IMR-90 (cell line): ENCODE measurements around the gene CYTH1. TPM values are rescaled to one million over a fixed set of nuclear protein-coding genes. Genes with fewer than 3 reads are reported as not detected.

Experiments
- ATAC-seq: fragments of 200-7000 bp; cut with Tn5 transposase; 2 replicates; pipeline ENCODE4 v1.9.1; 2020; ENCODE audit warnings: low read depth, mild to moderate bottlenecking, moderate library complexity
- BruUV-seq: library from RNA; stranded (reverse); fragments of 400-500 nt; replicated peaks from 2 replicates; lab custom pipeline; 2021; lab: Mats Ljungman, UMichigan
- CTCF ChIA-PET: fragments of 300-600 bp; formaldehyde crosslinking; extraction: SDS; loops from one replicate; lab custom pipeline; 2021; ENCODE audit warnings: antibody characterized with exemption; lab: Yijun Ruan, JAX
- POLR2A ChIA-PET: fragments of 300-600 bp; sonication (Branson Sonifier 250); formaldehyde crosslinking; loops from one replicate; lab custom pipeline; 2022; ENCODE audit warnings: antibody characterized with exemption; ENCODE audit not compliant: unreplicated experiment; lab: Charles Lee
- DNase-seq: peaks from one replicate; pipeline ENCODE4 v3.0.0; 2013
- H2AFZ ChIP-seq: replicated peaks from 2 replicates; pipeline ENCODE3; 2013; ENCODE audit warnings: low read length, mild to moderate bottlenecking; ENCODE audit not compliant: poor library complexity
- H2AK5ac ChIP-seq: 2 replicates; pipeline ENCODE4 v1.6.1; 2013; ENCODE audit warnings: low read depth, low read length, inconsistent platforms
- H2AK9ac ChIP-seq: replicated peaks from 2 replicates; pipeline ENCODE3; 2013; ENCODE audit warnings: mild to moderate bottlenecking, low read depth, low read length, moderate library complexity; ENCODE audit not compliant: poor library complexity
- H2BK120ac ChIP-seq: 2 replicates; pipeline ENCODE4 v1.6.1; 2013; ENCODE audit warnings: low read depth, low read length, inconsistent platforms
- H2BK15ac ChIP-seq: 3 replicates; pipeline ENCODE4 v1.6.1; 2013; ENCODE audit warnings: low read depth, low read length, inconsistent platforms
- H2BK20ac ChIP-seq: 2 replicates; pipeline ENCODE4 v1.6.1; 2013; ENCODE audit warnings: low read depth, mild to moderate bottlenecking, inconsistent platforms, low read length, moderate library complexity
- H2BK5ac ChIP-seq: 2 replicates; pipeline ENCODE4 v1.6.1; 2013; ENCODE audit warnings: mild to moderate bottlenecking, low read depth, low read length, inconsistent platforms; ENCODE audit not compliant: poor library complexity, severe bottlenecking
- H3K14ac ChIP-seq: replicated peaks from 2 replicates; pipeline ENCODE4 v1.6.1; 2013; ENCODE audit warnings: low read depth, low read length, inconsistent platforms
- H3K18ac ChIP-seq: 2 replicates; pipeline ENCODE4 v1.6.1; 2013; ENCODE audit warnings: low read depth, low read length, control low read depth
- H3K23ac ChIP-seq: 2 replicates; pipeline ENCODE4 v1.6.1; 2013; ENCODE audit warnings: low read depth, low read length, inconsistent platforms
- H3K27ac ChIP-seq: 2 replicates; pipeline ENCODE4 v1.5.1; 2013; ENCODE audit warnings: mild to moderate bottlenecking, control low read depth, low read length; ENCODE audit not compliant: insufficient read depth
- H3K27me3 ChIP-seq: 2 replicates; pipeline ENCODE4 v1.6.1; 2013; ENCODE audit warnings: low read length; ENCODE audit not compliant: control insufficient read depth, insufficient read depth
- H3K36me3 ChIP-seq: 2 replicates; pipeline ENCODE4 v1.6.1; 2013; ENCODE audit warnings: low read length, mixed read lengths; ENCODE audit not compliant: control insufficient read depth, insufficient read depth
- H3K4ac ChIP-seq: 2 replicates; pipeline ENCODE4 v1.6.1; 2013; ENCODE audit warnings: low read depth, low read length, inconsistent platforms
- H3K4me1 ChIP-seq: 2 replicates; pipeline ENCODE4 v1.6.1; 2013; ENCODE audit warnings: low read length, mixed read lengths; ENCODE audit not compliant: control insufficient read depth, insufficient read depth
- H3K4me2 ChIP-seq: 2 replicates; pipeline ENCODE4 v1.6.1; 2013; ENCODE audit warnings: low read depth, mild to moderate bottlenecking, control low read depth, low read length, moderate library complexity
- H3K4me3 ChIP-seq: 2 replicates; pipeline ENCODE4 v1.5.1; 2013; ENCODE audit warnings: low read depth, mild to moderate bottlenecking, control low read depth, low read length, moderate library complexity; ENCODE audit not compliant: insufficient read depth
- H3K56ac ChIP-seq: 2 replicates; pipeline ENCODE4 v1.6.1; 2013; ENCODE audit warnings: low read length, inconsistent platforms; ENCODE audit not compliant: insufficient read depth; ENCODE audit errors: extremely low read depth
- H3K79me1 ChIP-seq, 2 experiments: 2 replicates each; pipeline ENCODE4 v1.6.1; 2013; ENCODE audit warnings: low read length in 2 of 2, inconsistent platforms in 1 of 2, low read depth in 1 of 2
- H3K9ac ChIP-seq: 2 replicates; pipeline ENCODE4 v1.6.1; 2013; ENCODE audit warnings: low read depth, low read length, control low read depth
- H3K9me1 ChIP-seq: 2 replicates; pipeline ENCODE4 v1.6.1; 2013; ENCODE audit warnings: low read length, inconsistent platforms; ENCODE audit not compliant: insufficient read depth
- H3K9me3 ChIP-seq: 2 replicates; pipeline ENCODE4 v1.6.1; 2013; ENCODE audit warnings: low read length; ENCODE audit not compliant: control insufficient read depth, insufficient read depth
- H4K20me1 ChIP-seq: 2 replicates; pipeline ENCODE4 v1.6.1; 2013; ENCODE audit warnings: low read length, inconsistent platforms; ENCODE audit not compliant: insufficient read depth
- H4K5ac ChIP-seq: 2 replicates; pipeline ENCODE4 v1.6.1; 2013; ENCODE audit warnings: mild to moderate bottlenecking, low read depth, low read length, control low read depth
- H4K8ac ChIP-seq, 2 experiments: 2 replicates each; pipeline ENCODE4 v1.6.1; 2013; ENCODE audit warnings: low read depth in 2 of 2, low read length in 2 of 2, control low read depth in 1 of 2, inconsistent platforms in 1 of 2
- H4K91ac ChIP-seq: 2 replicates; pipeline ENCODE4 v1.6.1; 2013; ENCODE audit warnings: low read depth, low read length, inconsistent platforms; ENCODE audit not compliant: insufficient read depth
- BHLHE40 ChIP-seq: fragments of 150-350 bp; IDR thresholded peaks from 2 replicates; pipeline ENCODE4 v1.6.1; 2016; ENCODE audit warnings: mild to moderate bottlenecking, low read depth, low read length
- CEBPB ChIP-seq: IDR thresholded peaks from 2 replicates; pipeline ENCODE4 v1.6.1; 2012; ENCODE audit warnings: low read depth, low read length, improper control_type of control experiment
- CHD1 ChIP-seq: IDR thresholded peaks from 2 replicates; pipeline ENCODE4 v1.6.1; 2012; ENCODE audit warnings: low read depth, low read length, improper control_type of control experiment
- FOS ChIP-seq: fragments of 150-350 bp; IDR thresholded peaks from 2 replicates; pipeline ENCODE4 v1.6.1; 2016; ENCODE audit warnings: low read depth, low read length
- MAFK ChIP-seq: IDR thresholded peaks from 2 replicates; pipeline ENCODE4 v1.6.1; 2012; ENCODE audit warnings: low read depth, low read length, improper control_type of control experiment
- MXI1 ChIP-seq: IDR thresholded peaks from 2 replicates; pipeline ENCODE4 v1.6.1; 2012; ENCODE audit warnings: low read depth, mild to moderate bottlenecking, low read length, moderate library complexity, borderline replicate concordance
- NFE2L2 ChIP-seq: fragments of 150-350 bp; IDR thresholded peaks from 2 replicates; pipeline ENCODE4 v1.6.1; 2016; ENCODE audit warnings: low read depth, mild to moderate bottlenecking, low read length
- POLR2A ChIP-seq: IDR thresholded peaks from 2 replicates; pipeline ENCODE4 v1.6.1; 2012; ENCODE audit warnings: mild to moderate bottlenecking, low read depth, low read length
- RAD21 ChIP-seq: IDR thresholded peaks from 2 replicates; pipeline ENCODE4 v1.6.1; 2012; ENCODE audit warnings: low read length, improper control_type of control experiment
- RCOR1 ChIP-seq: IDR thresholded peaks from 2 replicates; pipeline ENCODE4 v1.6.1; 2012; ENCODE audit warnings: mild to moderate bottlenecking, low read length, improper control_type of control experiment; ENCODE audit not compliant: insufficient replicate concordance
- RFX5 ChIP-seq: IDR thresholded peaks from 2 replicates; pipeline ENCODE4 v1.8.0; 2012; ENCODE audit warnings: low read depth, mild to moderate bottlenecking, low read length, moderate library complexity
- SMC3 ChIP-seq: fragments of 150-350 bp; IDR thresholded peaks from 2 replicates; pipeline ENCODE4 v1.6.1; 2016; ENCODE audit warnings: low read depth, mild to moderate bottlenecking, antibody characterized with exemption, low read length, moderate library complexity
- USF2 ChIP-seq: fragments of 150-350 bp; IDR thresholded peaks from 2 replicates; pipeline ENCODE4 v1.6.1; 2017; ENCODE audit warnings: mild to moderate bottlenecking, antibody characterized with exemption, low read length, low read depth
- WGBS, 2 experiments: methylation state at CpG; one replicate each; pipeline versions ENCODE4 v1.1.5 to v1.1.7; 2013; ENCODE audit warnings: missing lambda C conversion rate in 2 of 2; ENCODE audit not compliant: insufficient read length in 1 of 2; ENCODE audit errors: extremely low coverage in 2 of 2; 5-methylcytosine and 5-hydroxymethylcytosine counted together
- dilution Hi-C: fragments of 300-500 bp; cut with HindIII; formaldehyde crosslinking; loops from one replicate; pipeline ENCODE4 v1.14.3; 2018; ENCODE audit warnings: low sequenced_read_pairs; ENCODE audit not compliant: unreplicated experiment
- in situ Hi-C: fragments of 300-500 bp; cut with MboI; formaldehyde crosslinking; loops from 3 replicates; pipeline ENCODE4 v1.14.3; 2019; ENCODE audit warnings: low sequenced_read_pairs, inconsistent platforms, mixed read lengths
- intact Hi-C: fragments of 100-400 bp; cut with micrococcal nuclease; formaldehyde crosslinking; loops from 2 replicates; pipeline ENCODE4 v1.10.0; 2022
- polyA plus RNA-seq, 3 experiments: library from polyadenylated mRNA; depleted of rRNA; stranded (reverse); fragments of >200 nt; gene quantifications; 2 replicates each; pipeline ENCODE4 v1.2.3, GENCODE V29; 2012; ENCODE audit warnings: low replicate concordance in 1 of 3
- total RNA-seq: library from RNA; depleted of rRNA; stranded (reverse); fragments of >200 nt; gene quantifications from 2 replicates; pipeline ENCODE4 v1.2.3, GENCODE V29; 2012

CYTH1 gene
- total and polyA plus RNA-seq, 2 of the 4 experiments (the other 2 are of a cell fraction), result 7.9 to 12.4 TPM

GRCh38 chr17:78789149-78789662 is 7.1 kb upstream of the CYTH1 start:
- peaks cover 33% of the 10 kb centered on the region for H3K9me1 ChIP-seq
- no peaks in the 10 kb centered on the region for H3K9me3 ChIP-seq
- peaks cover 3% of the 10 kb centered on the region; the same call in 1 of the 2 replicates for H4K20me1 ChIP-seq
- H4K8ac ChIP-seq, result no peak overlapping the region; a peak in 1 of 4 replicates
- in situ Hi-C loops, result no loop called here
- no peak for TF ChIP-seq RCOR1
- no peak for TF ChIP-seq CHD1
- no peak for TF ChIP-seq RFX5
- no peak for TF ChIP-seq MAFK
- no peak for TF ChIP-seq POLR2A
- TF ChIP-seq NFE2L2, result no peak
- TF ChIP-seq SMC3, result no peak
- no peak for TF ChIP-seq MXI1
- no peak for TF ChIP-seq USF2
- TF ChIP-seq BHLHE40, result no peak
- no peak for TF ChIP-seq FOS
- TF ChIP-seq CEBPB, result no peak
- TF ChIP-seq RAD21, result no peak
- H3K4ac ChIP-seq, result peak overlapping the region; percentile 42; the same call in 1 of the 2 replicates
- ChIA-PET POLR2A (no interaction called here), CTCF (interaction anchor here (1.0 kb wide), 1 partner anchor 10 kb away, joined by 3 read pairs; no protein-coding TSS in a partner anchor)
- no peak overlapping the region for H3K4me3 ChIP-seq
- peak overlapping the region; percentile 44; the same call in 1 of the 2 replicates for H2AK5ac ChIP-seq
- peaks cover 0 to 34% of the 10 kb centered on the region in 2 experiments; a peak in 2 of 4 replicates for H3K79me1 ChIP-seq
- H3K27ac ChIP-seq, result peak overlapping the region; percentile 74; the same call in 1 of the 2 replicates
- peak overlapping the region; percentile 29; the same call in 1 of the 2 replicates for H3K23ac ChIP-seq
- H2BK5ac ChIP-seq, result peak overlapping the region; percentile 30
- H3K14ac ChIP-seq, result peak overlapping the region; percentile 69
- no TSS peak for BruUV-seq
- dilution Hi-C loops, result no loop called here
- H3K36me3 ChIP-seq, result peaks cover 6% of the 10 kb centered on the region
- no peak overlapping the region for H4K91ac ChIP-seq
- peak overlapping the region; percentile 46; the same call in 1 of the 2 replicates for H3K18ac ChIP-seq
- peak overlapping the region; percentile 84 for H3K4me2 ChIP-seq
- no peak overlapping the region for H3K56ac ChIP-seq
- WGBS, 2 experiments, result 60% methylated on average over 1 of the region's 5 CpGs; no CpG with 5 or more reads in 1 of the 2 experiments
- H2BK120ac ChIP-seq, result peak overlapping the region; percentile 43; the same call in 1 of the 2 replicates
- no peaks in the 10 kb centered on the region for H3K27me3 ChIP-seq
- H2AK9ac ChIP-seq, result peak overlapping the region; percentile 76
- H2BK15ac ChIP-seq, result no peak overlapping the region
- peaks cover 27% of the 10 kb centered on the region for H3K4me1 ChIP-seq
- intact Hi-C loops, result no loop called here
- DNase-seq (no peak), ATAC-seq (peak; percentile 27)
- H2BK20ac ChIP-seq, result 0 out of 2 replicates have a peak overlapping the region, but pooled peaks have one; percentile 33
- H2AFZ ChIP-seq, result peak overlapping the region; percentile 35
- 0 out of 2 replicates have a peak overlapping the region, but pooled peaks have one; percentile 23 for H4K5ac ChIP-seq
- H3K9ac ChIP-seq, result no peak overlapping the region; the same call in 1 of the 2 replicates
